HG02678 (cell line): ENCODE data around the gene PAN3.
A peak's percentile ranks its signal among the peaks of the same experiment; 100 is the strongest.

Experiments
- ATAC-seq: cut with Tn5 transposase; IDR thresholded peaks from one replicate; pipeline ENCODE4 v1.9.1; 2021; ENCODE audit warnings: mild to moderate bottlenecking, moderate library complexity; ENCODE audit not compliant: unreplicated experiment

PAN3 gene

DNA sequence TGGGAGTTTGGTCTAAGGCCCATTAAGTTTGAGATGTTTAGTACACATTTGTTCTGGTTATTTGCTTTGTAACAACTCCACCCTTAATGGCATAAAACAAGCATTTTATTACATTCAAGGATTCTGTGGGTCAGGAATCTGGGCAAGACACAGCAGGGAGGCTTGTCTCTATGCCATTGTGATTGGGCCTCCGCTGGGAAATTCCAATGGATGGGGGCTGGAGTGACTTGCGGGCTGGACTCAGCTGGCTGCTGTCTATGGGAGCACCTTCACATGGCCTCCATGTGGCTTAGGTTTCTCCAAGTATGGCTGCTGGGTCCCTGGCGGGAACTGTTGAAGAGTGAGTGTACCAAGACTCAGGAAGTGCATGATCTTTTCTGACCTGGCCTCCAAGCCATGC lies 159.0 kb downstream of the PAN3 start:
- no peak for ATAC-seq

DNA sequence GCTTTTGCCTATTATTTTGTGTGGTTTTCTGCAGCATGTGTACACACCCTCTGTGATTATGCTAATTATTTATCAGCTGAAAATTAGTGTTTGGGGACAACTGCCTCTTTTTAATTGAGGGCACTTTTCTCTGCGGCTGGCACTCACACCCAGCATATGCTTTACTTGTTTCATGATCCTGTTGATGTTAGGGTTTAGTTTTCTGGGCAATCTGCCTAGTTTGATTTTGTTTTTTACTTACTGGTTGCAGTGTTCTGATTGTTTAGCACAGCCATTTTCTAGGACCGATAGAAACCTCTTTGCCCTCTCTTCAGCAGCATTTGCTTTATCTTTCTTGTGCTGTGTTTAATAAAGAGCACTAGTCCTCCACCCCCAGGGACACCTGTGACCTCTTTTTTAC lies 161.6 kb downstream of the PAN3 start:
- no peak for ATAC-seq

GRCh38 chr13:28301839-28302238 lies 163.5 kb downstream of the PAN3 start:
- ATAC-seq = no peak

GRCh38 chr13:28306325-28306724 lies 168.0 kb downstream of the PAN3 start:
- no peak for ATAC-seq

GRCh38 chr13:28313579-28313978 lies 175.2 kb downstream of the PAN3 start:
- ATAC-seq = no peak

GRCh38 chr13:28314879-28315278 lies 176.5 kb downstream of the PAN3 start:
- ATAC-seq = no peak

- no peak for ATAC-seq
These were observed 177.8 kb downstream of the PAN3 start for GRCh38 chr13:28316129-28316528.

- ATAC-seq = no peak
These were observed 178.5 kb downstream of the PAN3 start for GRCh38 chr13:28316836-28317235.

- no peak for ATAC-seq
These were observed 180.2 kb downstream of the PAN3 start for GRCh38 chr13:28318496-28318895.

DNA sequence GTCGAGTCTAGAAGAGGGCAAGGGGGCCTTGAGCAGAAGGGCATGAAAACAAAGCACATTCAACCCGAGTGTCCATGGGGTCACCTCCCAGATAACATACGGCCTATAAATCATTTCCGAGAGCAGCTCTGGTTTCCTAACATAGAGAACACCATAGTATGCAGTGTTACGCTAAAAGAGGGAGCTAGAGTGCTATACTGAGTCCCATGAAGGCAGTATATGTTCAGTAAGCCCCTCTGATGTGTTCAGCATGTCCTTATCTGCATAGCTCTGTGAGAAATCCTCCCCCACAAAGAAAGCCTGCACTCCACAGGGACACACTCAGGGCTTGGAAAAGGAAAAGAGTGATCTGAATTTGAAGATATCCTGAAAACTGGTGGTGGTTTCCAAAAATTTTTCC lies 181.2 kb downstream of the PAN3 start:
- ATAC-seq = no peak

GRCh38 chr13:28320209-28320608 lies 181.9 kb downstream of the PAN3 start:
- no peak for ATAC-seq

- no peak for ATAC-seq
These were observed 182.7 kb downstream of the PAN3 start for GRCh38 chr13:28320884-28321574.

DNA sequence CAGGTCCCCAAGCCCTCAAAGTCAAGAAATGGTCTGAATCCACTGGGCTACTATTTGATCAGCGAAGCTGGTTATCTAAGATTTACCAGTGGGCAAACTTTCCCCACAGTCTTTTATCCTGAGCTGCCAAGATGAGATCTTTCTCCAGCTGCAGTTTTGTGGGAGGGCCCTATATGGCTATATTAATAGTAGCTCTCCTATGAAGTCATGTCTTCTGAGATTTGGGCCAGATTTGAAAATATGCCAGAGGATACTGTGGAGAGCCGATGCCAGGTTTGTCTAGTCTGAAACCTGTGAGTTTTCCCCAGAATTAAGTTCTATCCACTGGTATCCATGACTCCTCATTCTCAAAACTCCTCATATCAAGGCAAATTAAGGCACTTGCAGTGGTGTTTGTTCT lies 183.4 kb downstream of the PAN3 start:
- no peak for ATAC-seq

GRCh38 chr13:28322256-28322905 lies 184.0 kb downstream of the PAN3 start:
- ATAC-seq = no peak

GRCh38 chr13:28324181-28324789 lies 185.9 kb downstream of the PAN3 start:
- peak; percentile 62 for ATAC-seq

DNA sequence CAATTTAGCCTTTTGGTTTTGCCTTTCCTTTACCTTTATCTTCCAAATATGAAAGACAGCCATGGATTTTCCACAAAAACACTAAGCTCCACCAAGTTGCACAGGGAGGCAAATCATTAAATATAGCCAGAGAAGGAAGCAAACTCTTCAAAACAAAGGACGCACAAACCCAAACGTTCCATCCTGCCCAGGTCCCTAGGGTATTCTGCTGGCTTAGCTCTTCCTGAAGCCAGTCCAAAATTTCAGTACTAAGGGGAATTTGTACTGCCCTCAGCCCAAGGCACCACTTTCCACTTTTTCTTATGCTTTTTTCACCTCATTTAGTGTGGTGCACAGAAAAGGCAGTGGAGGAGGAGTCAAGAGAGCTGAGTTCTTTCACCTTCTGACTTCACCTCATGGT lies 186.7 kb downstream of the PAN3 start:
- no peak for ATAC-seq

GRCh38 chr13:28326056-28326455 lies 187.7 kb downstream of the PAN3 start:
- no peak for ATAC-seq

DNA sequence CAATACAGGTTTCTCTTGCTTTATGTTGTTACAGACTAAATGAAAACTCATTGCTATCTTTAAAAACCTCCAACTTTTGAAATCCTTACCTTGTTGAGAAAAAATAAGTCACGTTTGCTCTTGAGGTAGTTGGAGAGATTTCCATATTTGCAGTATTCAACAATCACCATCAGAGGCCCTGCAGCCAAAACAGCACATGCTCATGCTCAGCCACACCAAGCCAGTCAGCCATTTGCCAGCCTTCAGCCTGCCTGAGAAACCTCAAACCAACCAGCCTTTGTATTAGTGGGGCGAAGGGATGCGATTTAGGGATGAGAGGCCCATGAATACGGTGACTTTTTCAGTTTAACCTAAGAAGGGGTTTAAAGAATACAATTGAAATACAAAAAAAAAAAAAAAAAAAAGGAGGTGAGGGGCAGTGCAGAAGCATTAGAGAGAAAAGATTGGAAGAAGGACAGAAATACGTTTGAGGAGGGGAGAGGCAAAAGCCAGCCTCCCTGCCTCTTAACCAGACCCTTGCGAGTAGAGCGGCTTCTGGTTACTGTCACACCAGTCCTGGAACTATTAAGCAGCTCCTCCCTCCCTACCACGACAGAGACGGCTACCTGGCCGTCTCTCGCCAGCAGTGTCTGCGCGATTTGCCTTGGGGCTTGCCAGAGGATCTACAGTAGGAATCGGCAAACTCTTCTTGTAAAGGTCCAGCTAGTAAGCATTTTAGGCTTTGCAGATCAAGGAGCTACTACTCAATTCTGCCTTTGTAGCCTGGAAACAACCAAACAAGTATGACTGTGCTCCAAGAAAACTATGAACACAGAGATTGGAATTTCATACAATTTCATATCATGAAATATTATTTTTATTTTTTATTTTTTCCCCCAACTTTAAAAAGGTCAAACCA lies 189.3 kb downstream of the PAN3 start:
- ATAC-seq = no peak

DNA sequence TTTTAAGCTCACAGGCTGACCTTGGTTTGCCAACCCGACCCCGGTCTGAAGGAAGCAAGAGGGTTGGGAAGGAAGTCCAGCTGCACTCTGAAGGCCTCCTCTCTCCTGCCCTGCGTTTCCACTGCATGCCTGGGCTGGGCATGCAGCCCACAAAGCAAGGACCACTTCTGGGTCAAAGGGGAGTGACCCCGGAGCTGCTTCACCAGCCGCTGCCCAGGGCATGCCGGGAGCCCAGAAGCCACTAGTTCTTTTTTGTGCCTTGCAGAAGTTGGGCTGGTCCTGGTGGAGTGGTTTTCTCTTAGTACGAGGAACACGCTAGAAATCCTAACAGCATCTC lies 189.9 kb downstream of the PAN3 start:
- ATAC-seq = no peak

DNA sequence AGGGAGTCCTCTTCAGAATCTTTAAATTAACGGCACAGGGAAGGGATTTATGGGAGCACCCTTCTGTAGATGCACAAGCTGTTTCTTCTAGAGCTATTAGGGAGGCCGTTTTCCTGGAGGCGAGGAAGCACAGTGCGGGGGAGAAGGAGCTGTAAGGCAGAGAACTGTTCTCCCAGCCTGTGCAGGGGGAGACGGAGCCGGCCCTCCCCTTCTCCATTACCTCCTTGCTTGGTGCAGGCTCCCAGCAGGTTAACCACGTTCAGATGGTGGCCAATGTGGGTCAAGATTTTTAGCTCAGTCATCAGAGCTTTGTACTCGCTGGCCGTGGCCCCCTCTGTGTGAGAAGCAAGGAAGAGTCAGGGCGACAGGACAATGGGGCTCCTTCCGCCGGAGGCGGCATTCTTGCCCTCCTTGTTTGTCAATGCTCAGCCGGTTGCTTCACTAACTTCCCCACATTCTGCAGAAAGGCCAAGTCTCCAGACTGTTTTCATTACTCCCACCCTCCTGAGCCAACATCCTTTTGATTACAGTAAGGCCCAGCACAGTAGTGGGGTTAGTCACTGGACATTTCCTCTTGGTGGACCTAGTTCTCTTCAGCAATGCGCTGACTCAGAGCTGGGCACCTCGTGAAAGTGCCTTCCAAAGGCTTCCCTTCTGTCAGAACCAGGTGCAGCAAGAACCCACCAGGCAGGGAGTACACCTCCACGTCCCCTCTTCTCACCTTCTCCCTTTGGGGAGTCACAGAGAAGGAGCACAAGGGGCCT lies 191.2 kb downstream of the PAN3 start:
- no peak for ATAC-seq
